Globus pallidus (tissue), 1 donor: Measurements from ENCODE around the gene FAT1.
A peak's percentile ranks its signal among the peaks of the same experiment; 100 is the strongest.

ENCODE experiments used
- DNase-seq: peaks from one replicate; pipeline ENCODE4 v3.0.0-alpha.2; 2015; ENCODE audit warnings: low spot score

The FAT1 gene

DNA sequence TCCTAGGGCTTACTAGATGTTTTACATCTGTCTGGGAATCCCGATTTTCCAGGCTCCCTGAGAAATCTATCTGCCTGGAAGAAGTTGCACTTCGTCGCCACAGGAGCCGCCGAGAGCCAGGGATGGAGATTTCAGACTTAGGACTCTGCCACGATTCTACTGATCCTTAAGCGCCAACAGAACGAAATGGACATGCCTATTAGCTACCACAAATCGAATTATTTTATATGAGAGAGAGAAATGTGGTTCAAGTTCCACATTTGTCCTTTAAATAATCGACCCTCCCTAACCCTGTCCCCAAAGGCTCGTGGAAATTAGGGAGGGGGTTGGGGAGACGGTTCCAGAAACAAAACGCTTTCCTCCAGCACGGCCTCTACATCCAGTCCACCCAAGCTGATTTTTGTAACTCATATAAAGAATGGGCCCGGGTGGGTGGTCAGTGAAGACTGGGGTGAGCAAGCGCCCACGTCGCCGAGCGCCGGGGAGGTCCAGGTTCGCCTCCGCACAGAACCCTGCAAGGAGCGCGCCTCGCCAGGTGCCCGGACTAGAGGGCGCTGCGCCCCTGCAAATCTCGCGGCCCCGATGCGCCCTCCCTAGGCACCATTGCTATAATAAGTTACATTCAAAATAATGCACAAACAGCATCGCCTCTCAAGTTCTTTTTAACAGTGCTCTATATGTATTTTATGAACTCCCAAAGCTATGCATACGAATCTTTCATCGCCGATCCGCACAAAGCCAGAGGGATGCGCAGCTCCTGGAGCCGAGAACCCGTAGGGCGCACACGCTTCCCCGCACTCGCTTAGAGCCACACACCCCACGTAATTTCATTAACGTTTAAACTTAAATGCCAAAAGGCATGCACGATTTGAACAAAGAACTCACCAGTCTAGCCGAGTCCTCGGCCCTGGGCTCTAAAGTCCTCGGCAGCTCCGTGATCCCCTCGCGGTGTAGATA is 2.1 kb upstream of the FAT1 start:
- DNase-seq = peak; percentile 78

GRCh38 chr4:186724864-186725468 is 1.3 kb upstream of the FAT1 start:
- peak; percentile 38 for DNase-seq

DNA sequence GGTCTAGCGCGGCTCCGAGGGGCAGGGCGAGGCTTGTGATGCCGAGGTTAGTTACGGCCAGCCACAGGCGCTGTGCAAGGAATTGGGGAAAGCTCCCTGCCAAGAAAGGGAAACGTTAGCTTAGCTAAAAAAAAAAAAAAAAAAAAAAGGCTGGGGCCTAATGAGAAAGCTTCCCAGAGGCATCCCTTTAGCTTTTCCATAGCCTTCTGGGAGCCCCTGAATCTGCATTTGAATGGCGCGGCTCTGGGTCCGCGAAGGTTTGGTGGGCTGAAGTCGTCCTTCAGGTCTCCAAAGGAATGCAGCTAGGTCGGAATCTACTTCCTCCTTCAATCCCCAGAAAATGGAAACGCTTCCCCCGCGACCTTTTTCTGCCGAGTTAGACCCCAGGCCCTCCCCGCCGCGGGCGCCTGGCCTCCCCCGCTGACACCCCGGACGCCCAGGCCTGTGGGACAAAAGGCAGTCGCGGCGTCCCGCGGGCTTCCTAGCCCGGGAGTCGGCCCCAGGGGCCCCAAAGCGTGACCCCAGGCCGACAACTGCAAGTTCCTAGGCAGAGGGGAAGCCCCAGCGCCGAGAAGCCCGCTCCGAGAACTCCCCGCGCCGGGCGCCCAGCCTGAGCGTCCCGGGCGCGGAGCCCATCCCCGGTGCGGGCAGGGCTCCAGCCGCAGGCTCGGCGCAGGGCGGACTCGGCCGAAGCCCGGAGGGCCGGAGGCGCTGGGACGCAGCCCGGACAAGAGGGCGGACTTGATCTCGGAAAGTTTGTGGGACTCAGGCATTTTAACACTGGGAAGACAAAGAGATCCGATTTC is 605 bp upstream of the FAT1 start:
- peak; percentile 56 for DNase-seq

- peak; percentile 52 for DNase-seq
Observed at GRCh38 chr4:186722796-186723291, 812 bp downstream of the FAT1 start.

DNA sequence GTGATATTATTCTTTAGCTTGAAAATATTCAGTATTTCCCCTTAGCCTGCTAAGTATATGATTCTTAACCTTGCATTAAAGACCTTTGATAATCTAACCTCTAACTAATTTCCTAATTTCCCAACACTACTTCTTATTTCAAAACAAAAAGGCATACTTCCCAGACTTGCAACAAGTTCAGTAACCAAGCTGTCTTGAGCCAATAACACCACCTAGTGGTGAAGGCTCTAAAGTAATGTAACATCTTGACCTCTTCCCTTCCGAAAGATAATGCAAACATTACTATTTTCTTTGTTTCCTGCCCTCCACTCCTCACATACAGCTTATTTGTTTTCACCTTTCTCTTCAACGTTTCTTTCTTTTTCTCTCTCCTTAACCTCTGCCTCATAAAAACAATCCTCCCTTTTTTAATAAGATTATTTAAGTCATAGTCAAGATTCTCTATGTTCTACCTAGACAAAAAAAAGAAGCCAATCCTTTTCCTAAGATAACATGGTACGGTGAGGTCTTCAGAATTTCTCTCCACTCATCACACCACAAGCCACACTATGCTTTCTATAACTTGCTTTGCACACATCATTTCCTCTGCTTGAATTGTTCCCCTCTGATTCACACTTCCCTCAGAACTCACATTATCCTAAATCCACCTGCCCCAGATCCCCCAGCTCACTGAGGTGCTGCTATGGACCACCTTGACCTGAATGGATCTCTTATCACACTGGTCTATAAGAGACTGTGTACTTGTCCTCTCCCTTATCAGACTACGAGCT is 3.5 kb downstream of the FAT1 start:
- no peak for DNase-seq

DNA sequence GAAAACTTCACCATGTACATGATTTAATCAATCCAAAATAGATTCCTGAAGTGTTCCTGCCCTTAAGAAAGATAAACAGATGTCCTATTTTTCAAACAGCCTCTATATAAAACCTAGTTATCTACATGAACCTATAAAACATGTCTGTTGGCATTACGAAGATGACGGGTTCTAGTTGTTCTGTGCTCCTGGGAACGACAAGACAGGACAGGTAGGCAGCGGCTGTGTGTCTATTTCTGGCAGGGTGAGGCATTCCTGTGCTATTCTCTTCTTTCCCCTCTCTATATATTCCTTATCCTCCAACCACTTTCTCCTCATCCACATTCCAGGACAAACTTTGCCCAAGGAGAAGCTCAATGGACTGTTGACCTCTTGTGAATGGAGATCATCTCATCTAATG is 6.1 kb downstream of the FAT1 start:
- no peak for DNase-seq

- DNase-seq = no peak
Observed at GRCh38 chr4:186715077-186715476, 8.6 kb downstream of the FAT1 start.

DNA sequence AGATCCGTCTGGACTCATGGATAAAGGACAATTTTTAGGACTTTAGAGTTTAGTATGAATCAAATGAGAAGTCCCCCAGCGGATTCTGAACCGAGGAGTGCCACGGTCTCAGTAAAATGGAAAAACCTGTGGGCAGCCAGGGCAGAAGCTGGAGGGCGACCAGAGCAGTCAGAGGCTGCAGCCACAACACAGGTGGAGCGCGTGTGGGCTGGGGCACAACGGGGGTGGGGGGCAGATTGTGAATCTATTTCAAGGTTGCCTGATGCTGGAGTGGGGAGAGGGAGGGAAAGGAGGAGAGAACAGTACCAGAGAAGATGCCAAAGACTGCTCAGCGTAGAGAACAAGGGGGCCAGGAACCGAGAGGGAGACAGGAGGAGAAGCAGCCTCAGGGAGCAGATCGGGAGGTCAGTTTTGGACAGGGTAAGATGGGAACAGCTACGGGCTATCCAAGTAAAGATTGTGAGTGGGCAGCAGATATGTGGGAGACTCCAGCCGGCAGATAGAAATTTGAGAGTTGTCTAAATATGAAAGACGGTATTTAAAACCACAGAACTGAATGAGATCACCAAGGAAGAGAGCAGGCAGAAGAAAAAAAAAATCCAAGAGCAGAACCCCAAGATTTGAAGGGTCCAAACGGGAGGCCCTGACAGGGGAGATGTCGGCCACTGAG is 9.5 kb downstream of the FAT1 start:
- DNase-seq = no peak

GRCh38 chr4:186712690-186713089 is 11.0 kb downstream of the FAT1 start:
- DNase-seq = no peak

DNA sequence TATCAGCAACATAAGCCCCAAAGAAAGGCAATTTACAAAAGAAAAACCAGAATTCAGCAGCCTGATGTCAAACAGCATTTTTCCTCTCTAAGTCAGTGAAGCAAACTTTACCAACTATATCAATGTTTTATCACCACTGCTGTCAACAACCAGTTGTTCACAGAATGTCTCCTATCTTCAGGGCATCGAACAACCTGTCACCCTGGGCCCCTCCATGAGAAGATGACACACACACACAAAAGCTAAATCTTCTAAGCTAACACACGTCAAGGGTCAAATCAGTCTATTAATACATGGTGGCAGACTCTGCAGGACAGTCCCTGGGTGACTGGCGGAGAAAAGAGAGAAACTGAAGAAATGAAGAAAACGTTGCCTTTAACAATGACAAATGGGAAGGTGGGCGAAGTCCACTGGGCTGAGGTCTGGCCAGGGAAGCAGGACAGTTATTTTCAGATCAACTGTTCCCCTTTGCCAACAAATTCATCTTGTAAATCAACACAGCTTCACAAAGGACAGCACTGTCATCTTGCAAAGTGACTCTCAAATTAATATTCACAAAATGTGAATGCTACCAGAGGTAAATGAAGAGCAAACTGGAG is 13.0 kb downstream of the FAT1 start:
- DNase-seq = no peak

GRCh38 chr4:186709517-186709916 is 14.1 kb downstream of the FAT1 start:
- no peak for DNase-seq

GRCh38 chr4:186708554-186708953 is 15.1 kb downstream of the FAT1 start:
- no peak for DNase-seq

GRCh38 chr4:186707996-186708395 is 15.7 kb downstream of the FAT1 start:
- DNase-seq = no peak

GRCh38 chr4:186707574-186707973 is 16.1 kb downstream of the FAT1 start:
- DNase-seq = no peak

GRCh38 chr4:186704057-186704456 is 19.6 kb downstream of the FAT1 start:
- DNase-seq = no peak

- DNase-seq = no peak
Observed at GRCh38 chr4:186703510-186703909, 20.1 kb downstream of the FAT1 start.

DNA sequence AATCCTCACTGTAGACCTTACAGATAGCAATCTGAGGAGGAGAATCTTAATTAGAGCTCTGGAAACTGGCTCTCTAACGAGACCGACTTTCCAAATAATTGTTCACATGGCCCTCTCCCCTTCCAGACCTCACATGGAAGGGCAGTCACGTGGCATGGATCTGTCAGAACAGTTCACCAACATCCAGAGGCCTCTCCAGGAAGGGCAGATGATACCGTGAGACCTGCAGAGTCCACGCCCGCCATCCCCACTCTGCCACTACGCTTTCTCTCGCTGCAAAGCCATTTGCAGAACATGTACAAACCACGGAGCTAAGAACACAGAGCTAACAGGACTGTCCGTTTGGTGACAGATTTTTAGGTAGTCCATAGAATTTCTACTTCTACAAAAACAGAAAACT is 20.7 kb downstream of the FAT1 start:
- no peak for DNase-seq

DNA sequence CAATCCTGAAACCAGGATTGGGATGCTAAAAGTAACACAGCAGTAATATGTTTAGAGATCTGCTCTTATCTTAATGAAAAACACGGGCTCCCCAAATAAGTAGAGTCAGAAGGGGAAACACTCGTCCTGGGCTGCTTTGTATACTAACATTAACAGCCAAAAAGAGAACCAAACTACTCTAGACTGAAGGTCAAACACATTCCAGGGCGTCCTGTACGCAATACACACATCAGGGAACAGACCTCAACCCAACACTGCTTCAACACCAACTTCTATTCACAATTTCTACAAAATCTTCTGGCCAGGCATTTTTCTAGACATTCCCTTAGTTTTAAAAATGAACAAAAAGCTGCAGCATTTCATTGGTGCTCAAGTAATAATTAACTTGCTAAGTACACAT is 21.4 kb downstream of the FAT1 start:
- no peak for DNase-seq

GRCh38 chr4:186701788-186702187 is 21.9 kb downstream of the FAT1 start:
- no peak for DNase-seq

GRCh38 chr4:186701273-186701672 is 22.4 kb downstream of the FAT1 start:
- peak; percentile 50 for DNase-seq

DNA sequence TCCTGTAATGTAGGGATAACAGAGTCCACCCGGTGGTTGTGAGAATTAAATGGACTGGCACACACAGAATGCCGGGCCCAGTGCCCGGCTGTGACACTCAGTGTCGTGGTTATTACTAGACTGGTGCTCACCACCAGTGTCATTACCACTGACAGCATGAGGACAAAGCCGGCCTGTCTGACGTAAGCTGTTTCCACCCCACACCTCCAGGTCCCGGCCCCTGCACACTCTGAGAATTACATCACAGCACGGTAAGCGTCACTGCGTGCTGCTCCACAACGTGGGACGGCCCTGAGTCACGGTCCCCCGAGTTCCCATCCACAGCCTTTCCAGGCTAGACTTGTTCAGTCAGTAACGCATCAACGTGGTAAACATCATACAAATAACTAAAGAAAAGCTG is 22.9 kb downstream of the FAT1 start:
- peak; percentile 64 for DNase-seq
